ENCODE results near the gene MARCHF3.
"Not testable (repeated sequence)": the region's sequence is repeated elsewhere in the genome, so short reads cannot be mapped to it uniquely, and the experiment has no call there.

MARCHF3 gene

DNA sequence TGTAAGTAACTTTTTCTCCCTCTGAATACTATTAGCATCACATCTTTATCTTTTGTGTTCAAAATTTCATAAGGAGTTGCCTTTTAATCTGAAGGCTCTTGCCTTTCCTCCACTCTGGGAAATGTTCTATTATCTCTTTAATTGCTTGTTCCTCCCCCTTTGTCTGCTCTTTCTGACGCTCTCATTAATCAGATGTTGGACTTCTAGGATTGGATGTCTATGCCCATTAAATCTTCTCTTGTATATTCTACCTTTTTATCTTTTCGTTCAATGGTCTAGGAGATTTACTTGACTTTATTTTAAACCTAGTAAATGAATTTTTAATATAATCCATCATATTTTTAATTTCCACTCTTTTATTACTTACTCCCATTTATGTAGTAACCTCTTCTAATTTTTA is 76.7 kb downstream of the MARCHF3 start:
- DNase-seq (ENCODE audit: low spot score), result no peak

DNA sequence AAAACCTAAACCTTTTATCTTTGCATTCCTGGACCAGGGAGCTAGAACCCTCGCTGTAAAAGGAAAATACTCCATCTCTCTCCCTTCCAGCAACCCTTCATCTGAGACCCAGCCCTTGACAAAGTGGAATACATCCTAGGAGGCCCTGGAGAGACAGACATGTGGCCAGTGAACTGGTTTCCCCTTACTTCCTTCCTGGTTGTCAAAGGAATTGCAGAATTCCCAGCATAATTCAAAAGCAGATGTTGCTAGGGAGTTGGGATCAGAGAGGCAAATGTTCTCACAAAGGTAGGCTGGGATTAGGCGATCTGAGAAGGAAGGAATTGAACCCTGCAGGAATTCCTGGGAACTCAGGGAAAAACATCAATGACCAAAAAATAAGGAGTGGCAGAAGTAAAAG is 80.9 kb downstream of the MARCHF3 start:
- DNase-seq (ENCODE audit: low spot score), result no peak

DNA sequence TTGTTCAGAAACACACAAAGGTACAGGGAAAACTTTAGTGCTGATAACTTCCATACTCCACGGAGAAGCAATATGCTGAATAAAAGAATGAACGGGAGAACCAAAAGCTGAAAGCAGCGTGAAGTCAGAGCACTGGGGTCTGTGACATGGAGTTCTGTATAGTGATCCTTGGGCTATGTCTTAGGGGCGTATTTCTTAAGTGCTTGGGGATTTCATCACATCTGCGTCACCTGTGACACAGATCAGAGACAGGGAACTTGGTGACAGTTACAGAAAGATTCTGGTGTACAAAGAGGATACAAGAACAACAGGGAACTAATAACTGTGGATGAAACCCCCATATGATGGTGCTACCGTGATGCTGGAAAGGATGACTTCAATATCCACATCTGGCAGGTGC is 81.9 kb downstream of the MARCHF3 start:
- no peak for DNase-seq (ENCODE audit: low spot score)

DNA sequence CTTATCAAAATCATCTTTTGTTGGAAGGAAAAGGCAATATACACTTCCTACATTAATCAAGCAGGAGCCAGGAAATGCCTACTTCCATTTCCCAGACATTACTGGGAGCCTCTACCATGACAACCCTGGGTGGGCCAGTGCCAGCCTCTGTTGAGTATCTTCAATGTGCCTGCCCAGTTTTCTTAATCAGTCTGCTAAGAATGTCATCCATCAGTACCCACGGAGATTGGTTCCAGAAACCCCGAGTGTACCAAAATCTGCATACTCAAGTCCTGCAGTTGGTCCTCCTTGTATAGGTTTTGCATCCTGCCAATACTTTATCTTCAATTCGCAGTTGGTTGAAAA is 82.4 kb downstream of the MARCHF3 start:
- DNase-seq (ENCODE audit: low spot score), result no peak

DNA sequence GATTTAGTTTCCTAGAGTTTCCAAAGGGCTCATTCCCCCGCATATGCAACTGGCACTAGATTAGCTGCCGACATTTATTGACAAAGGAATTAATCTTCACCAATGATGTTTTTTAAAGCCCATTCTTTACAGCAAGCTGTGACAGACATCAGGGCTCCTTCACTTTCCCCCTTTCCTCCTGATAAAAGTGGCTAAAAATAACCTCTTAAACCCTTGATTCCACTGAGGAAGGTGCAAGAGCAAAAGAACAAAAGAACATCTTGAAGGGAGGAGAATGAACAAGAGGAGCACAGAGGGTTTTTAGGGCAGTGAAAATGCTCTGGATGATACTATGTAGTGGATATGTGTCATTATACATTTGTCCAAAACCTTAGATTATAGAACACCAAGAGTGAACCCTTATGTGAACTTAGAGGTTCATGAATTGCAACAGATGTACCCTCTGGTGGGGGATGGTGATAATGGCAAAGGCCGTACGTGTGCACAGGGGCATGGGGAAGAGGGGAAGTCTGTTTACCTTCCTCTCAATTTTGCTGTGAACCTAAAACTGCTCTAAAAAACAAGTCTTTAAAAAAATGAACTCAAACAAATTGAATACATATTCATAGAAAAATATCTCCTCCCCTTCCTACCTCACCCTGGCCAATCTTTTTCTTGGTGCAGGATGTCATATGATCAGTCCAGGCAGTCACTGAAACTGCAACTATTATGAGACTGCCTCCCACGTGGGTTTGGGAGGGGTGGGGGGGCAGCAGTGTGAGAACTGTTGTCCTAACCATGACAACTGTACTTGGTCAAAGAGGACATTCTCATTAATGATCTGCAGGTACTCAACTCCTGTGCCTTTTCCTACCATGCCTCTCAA is 83.0 kb downstream of the MARCHF3 start:
- DNase-seq (ENCODE audit: low spot score), result no peak

DNA sequence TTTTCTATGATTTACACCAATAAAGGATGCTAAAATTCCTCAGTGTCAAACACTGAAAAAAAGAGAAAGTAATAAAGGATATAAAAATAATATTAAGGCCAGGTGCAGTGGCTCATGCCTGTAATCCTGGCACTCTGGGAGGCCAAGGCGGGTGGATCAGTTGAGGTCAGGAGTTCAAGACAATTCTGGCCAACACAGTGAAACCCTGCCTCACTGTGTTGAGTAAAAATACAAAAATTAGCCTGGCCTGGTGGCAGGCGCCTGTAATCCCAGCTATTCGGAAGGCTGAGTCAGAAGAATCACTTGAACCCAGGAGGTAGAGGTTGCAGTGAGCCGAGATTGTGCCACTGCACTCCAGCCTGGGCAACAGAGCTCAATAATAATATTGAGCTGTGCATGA is 87.5 kb downstream of the MARCHF3 start:
- not testable (repeated sequence) for DNase-seq (ENCODE audit: low spot score)

DNA sequence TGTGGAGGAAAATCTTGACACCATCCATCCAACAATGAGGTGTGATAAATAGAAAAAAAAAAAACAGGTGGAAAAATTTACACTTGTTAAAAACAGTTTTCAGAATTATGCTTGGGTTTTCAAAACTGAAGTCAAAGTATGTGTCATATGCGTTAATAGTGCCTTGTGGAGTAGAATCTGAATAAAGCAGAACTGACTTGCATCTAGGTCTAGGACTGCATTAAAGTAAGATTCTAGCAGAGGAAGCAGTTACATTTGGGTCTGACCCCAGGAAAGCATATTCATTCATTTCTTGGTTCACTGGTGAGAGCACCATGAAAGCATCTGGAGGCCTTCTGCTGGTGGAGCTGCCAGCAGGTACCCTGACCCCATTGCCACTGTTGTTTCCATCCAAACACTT is 89.0 kb downstream of the MARCHF3 start:
- no peak for DNase-seq (ENCODE audit: low spot score)

DNA sequence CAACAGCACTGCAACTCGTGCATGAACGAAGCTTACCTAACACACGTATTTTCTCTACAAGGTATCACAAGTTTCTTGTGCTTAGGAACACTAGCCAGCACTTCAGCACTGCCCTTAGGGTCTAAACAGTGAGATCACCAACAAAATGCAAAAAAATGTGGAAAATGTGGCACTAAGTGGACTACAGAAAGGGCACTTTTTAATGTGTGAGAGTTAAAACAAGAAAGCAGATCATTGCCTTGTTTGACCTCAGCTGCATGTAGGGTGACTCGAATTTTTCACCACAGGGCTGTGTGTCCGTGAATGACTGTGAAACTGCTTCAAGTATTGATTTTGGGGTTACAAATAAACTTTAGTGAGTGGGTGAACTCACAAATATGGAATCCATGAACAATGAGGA is 90.5 kb downstream of the MARCHF3 start:
- no peak for DNase-seq (ENCODE audit: low spot score)

DNA sequence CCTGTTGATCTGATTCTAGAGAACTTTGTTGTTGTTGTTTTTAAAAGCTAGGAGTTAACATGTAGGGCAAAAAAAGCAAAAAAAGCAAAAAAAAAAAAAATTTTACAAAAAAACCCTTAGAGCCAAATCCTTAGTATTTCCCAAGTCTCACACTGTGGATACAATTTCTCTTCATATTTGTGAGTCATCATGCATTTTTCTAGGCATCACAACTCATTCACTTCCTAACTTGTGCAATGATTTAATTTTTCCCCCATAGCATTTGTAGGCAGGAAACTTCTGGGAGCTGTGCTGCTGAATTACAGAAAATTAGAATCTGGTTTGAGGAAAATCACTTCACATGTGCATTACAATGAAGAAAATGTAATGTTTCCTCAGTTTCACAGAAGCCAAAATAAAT is 91.9 kb downstream of the MARCHF3 start:
- DNase-seq (ENCODE audit: low spot score), result peak; percentile 55

DNA sequence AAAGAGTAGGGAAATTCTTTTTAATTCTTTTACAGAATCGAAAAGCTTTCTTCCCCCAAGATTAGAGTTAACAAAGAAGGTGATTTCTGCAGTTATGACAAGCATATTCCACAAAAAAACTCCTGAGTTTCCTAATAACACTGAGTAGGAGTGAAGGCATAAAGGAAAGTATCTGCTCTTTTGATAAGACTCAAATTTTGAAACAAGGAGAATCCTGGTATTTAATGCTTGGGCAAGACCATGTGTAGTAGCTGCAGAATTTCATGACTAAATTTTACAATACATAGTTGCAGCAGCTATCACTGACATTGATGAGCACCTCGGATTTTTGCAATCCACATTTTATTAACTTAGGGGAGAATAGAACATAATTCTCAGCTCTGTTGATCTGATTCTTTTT is 92.6 kb downstream of the MARCHF3 start:
- DNase-seq (ENCODE audit: low spot score), result no peak

DNA sequence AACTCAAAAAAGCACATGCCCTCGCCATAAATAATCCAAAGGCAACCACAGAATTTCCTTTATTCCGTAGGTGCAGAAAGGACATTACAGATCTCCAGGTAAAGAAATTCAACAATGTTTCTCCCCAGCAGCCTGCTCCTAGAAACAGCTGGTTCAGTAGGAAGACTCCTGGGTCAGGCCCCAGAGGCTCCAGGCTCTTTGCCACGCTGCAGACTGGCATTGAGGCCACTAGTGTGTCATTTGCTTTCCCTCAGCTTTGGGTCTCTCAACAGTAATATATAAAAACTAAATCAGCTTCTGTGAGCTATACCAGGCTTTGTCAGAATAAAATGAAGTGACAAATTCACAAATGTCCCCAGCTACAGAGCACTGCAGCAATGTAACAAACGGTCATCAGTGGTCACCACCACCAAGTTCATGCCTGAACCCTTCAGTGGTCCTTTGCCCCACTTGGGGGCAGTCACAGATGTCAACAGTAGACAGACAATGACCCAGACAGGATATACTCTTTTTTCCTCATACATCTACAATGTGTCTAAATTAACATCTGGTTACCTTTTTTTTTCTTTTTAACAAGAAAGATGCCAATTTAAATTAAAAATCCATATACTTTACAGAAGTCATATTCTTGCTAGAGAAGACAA is 93.5 kb downstream of the MARCHF3 start:
- no peak for DNase-seq (ENCODE audit: low spot score)

DNA sequence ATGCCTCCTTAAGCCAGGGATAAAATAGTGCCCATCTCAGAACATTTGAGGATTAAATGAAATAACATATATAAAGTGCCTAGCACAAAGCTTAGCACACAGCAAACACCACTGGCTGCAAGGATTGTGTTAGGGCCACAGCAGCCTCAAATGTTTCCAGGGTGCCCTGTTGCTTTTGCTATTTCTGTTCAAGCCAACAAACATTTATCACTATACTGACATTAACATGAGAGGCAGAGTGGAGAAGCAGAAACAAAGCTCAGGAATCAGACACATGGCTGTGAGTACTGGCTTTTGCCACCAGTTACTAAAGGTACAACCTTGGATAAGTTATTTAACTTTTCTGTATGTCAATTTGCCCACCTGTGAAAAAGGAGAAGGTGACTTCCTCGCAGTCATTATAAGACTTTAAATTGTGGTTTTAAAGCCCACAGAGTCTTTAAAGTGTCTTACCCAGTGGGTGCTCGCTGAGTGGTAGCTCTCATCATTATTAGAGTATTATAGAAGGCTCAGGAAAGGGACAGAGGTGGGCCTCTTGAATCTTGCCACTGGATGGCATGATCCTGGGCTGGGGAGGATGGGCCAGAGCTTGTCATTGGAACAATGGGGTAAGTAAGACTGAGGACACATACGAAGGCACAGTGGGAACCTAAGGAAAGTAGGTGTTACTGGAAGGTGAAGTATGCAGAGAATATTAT is 98.2 kb downstream of the MARCHF3 start:
- DNase-seq (ENCODE audit: low spot score), result no peak

DNA sequence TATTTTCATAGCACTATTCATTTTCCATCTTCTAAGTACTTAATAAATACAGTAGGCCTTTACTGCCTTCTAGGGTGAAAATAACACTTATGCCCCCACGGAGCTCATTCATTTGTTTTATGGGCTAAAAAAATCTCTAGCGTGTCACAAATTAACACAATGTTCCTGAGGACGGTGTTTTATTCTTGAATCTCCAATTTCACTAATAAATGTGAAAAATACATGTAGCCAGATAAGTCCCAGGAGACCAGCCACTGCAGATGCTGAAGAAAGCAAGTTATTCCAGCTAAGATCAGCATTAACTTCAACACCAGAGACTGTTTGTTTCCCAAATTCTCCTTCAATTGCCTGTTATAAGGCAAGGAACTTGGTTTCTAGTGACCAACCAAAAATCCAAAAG is 102.3 kb downstream of the MARCHF3 start:
- DNase-seq (ENCODE audit: low spot score), result no peak

DNA sequence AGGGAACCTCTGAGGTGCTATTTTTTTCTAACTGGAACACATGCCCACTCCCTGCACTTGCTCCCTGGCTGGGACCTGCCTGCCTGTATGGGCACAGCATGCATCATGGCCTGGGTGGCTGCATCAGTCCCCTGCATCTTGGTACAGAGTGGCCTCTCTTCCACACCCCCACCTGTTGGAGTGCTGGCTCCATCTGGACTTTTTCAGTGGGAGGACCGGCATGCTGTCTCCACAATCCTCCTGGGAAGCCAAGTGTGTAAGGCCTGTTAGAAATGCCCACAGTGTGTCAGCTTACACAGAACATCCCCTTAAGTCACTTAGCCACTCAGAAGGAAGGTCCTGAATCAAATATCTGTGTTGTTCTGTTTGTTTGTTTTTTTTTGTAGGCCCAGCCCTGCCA is 102.9 kb downstream of the MARCHF3 start:
- DNase-seq (ENCODE audit: low spot score), result no peak

DNA sequence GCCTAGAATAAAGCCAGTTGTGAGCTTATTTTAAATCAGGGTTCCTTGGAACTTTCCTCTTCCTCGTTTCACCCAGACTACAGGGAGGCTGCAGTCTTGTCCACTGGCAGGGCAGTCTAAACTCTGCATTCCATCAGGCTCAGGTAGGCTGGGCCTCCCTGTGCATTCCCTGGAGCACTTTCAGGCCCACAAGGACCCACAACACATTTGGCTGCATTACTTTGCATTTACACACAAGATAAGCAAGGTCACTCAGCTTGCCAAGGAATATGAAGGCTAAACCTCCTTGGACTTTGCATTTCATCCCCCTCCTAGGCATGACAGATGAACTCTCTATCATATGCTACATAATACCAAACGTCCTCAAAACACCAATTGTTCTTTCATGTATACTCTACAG is 104.2 kb downstream of the MARCHF3 start:
- no peak for DNase-seq (ENCODE audit: low spot score)

DNA sequence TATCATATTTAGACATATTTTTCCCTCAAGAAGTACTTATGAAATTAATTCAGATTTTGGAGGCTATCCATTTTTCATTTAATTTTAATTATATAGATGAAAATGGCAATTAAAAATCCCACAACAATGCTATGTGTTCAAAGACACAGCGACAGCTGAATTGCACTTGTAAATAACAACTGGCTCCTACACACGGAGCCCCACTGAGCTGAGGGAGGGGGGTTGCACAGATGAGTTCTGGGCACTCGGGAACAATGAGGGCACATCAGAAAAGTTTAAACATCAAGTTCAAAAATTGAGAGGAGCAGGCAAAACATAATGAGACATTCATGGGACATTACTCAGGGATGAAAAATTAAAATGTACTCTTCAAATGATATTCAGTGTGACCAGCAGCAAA is 104.9 kb downstream of the MARCHF3 start:
- DNase-seq (ENCODE audit: low spot score), result no peak

DNA sequence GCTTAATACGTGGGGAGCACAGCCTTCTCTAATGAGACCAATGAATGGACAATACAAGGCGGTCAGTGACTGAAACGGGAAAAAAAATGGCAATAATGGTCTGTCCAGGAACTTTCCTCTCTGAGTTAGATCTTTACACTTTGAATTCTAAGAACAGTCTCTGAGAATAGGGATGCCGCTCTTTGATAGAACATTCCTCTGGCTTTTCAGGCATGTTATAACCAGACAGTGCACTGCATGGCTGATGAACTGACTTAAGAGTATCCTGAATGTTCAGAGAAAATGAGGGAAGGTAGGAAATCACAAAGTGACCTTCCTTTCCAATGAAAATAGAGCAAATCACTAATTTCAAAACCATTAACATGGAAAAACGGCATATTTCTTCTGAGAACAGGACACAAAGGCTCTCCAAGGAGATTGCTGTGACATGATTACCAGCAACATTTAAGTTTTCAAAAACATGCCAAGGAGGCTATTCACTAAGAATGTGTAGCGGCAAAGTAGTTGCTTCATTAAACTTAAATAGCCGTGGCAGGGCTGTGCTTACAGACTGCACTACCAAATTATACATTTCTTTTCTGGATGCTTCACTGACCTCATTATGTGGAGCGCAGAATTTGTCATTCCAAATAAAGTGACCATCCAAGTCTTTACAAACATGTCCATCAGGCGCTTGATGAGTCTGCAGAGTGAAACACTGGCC is 105.9 kb downstream of the MARCHF3 start:
- DNase-seq (ENCODE audit: low spot score), result no peak

DNA sequence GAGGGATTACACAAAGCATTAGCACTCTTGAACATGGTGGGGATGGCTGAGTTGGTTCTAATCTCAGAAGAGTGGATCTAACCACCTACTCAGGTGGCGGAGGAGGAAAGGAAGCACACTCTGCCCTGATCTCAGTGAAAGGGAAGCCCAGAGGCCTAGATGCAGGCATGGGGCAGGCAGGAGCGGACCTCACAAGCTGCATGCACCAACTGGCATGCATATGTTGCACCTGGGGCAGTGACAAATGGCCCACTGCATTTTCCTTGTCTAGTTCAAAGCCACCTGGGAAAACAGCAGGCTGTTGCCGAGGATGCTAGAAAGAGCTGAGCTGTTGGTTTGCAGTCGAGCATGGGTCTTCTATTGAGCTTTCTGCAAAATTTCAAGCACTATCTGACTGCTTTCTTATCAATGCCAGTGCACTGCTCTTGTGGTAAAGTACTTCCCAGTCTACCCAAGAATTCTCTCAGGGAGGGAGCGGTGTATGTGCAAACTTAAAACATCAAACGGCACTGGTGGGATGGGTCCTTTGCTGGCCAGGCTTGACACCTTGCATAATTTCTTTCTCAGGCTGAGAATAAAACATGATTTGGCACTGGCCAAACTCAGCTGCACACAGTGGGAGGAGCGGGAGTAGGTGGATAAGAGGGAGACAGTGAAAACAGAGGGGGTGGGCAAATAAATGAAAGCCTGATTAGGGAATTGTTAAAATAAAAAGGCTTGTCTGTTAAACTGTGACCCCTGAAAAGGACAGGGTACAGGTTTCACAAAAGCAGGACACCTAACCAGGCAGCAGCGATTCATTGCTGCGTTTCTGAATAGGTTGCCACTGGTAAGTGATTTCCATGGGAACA is 108.9 kb downstream of the MARCHF3 start:
- DNase-seq (ENCODE audit: low spot score), result no peak

DNA sequence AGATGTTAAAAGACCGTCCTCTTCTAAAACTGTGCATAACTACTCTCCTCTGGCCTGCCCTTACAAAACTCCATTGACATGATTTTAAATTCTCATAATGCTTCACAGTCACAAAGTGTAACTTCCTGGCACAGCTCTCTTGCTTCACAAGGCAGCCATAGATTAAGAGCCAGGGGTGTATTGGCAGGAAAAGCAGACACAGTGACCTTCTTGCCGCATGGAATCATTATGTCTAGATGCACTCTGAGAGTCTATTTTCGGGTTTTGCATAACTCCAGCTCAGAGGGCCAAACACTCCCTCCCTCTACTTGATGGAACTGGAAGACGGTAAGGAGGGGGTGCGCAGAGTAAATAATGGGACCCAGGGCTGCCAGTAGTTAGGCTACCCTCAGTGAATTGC is 110.1 kb downstream of the MARCHF3 start:
- DNase-seq (ENCODE audit: low spot score), result no peak

DNA sequence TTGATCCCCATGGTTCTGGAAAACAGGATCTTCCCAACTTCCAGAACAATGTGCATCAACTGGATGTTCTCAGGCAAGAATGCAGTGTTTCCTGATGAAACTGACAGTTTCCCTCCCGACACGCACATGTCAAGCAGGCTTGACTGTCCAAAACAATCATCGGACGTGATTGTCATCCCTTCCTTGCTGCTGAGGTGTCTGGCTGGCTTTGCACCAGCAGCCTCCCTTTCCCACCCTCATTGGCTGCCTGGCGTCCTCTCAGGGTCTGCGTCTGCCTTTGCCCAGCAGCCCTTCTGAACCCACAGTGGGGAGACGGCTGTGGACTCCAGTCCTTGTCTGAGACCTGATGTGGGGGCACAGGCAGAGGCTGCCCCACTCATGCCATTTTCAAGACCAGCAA is 110.8 kb downstream of the MARCHF3 start:
- DNase-seq (ENCODE audit: low spot score), result no peak

DNA sequence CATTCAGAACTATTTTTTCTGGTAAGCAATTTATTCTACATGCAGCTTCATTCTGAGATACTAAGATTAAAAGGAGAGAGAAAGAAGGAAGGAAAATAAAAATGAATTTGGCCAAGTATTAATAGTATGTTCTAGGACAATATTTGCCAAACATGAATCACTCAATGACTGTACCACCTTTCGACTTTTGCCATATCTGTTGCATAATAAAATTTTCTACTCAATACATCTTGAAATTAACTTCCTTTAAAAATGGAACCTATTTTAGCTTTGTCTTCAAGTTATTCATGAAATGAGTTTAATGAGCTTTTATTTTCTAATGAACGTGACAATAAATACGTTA is 111.8 kb downstream of the MARCHF3 start:
- DNase-seq (ENCODE audit: low spot score), result no peak

Data from AG08396 (cell line).